ENCODE results near the gene NEDD9. TPM values are rescaled to one million over a fixed set of nuclear protein-coding genes. Genes with fewer than 3 reads are reported as not detected.

The NEDD9 gene
- total and polyA plus RNA-seq, 2 of the 13 experiments (the other 11 are each of a cell fraction or from before 2014, with no cell fraction given), result 27.1 to 389 TPM

GRCh38 chr6:11188161-11188915 lies 44.1 kb downstream of the NEDD9 start:
- no TSS peak for BruUV-seq (replicated peaks)
- POLR2A ChIA-PET, result interaction anchor here (0.9 to 5.3 kb wide), 7 partner anchors 14 to 205 kb away, joined by 3 to 41 read pairs (median 3); partner anchors contain the start of gene NEDD9
- H3K36me3 ChIP-seq (replicated peaks in 1 of 2; ENCODE audit: control insufficient read depth in 1 of 2, insufficient read depth in 2 of 2, low read length in 2 of 2), result peaks cover 55 to 89% of the 10 kb centered on the region in 2 experiments
- peaks cover 35% of the 10 kb centered on the region for H3K4me1 ChIP-seq (ENCODE audit: insufficient read depth, low read length)
- CTCF ChIA-PET (ENCODE audit: low intra/inter-chr PET ratio, low total read pairs), result interaction anchor here (1.6 kb wide), 1 partner anchor 308 kb away, joined by 5 read pairs; no protein-coding TSS in a partner anchor
- H3K9me3 ChIP-seq (ENCODE audit: low read length), result no peaks in the 10 kb centered on the region
- peaks cover 91% of the 10 kb centered on the region for H4K20me1 ChIP-seq (ENCODE audit: insufficient read depth, low read length)
- H3K27ac ChIP-seq (ENCODE audit: extremely low read length, insufficient read depth, low read length), result peak overlapping the region; percentile 49
- intact Hi-C loops (cut with micrococcal nuclease; ENCODE audit: unreplicated experiment), result no loop called here
- H3K79me2 ChIP-seq (ENCODE audit: insufficient read depth, low read length), result peaks cover 10% of the 10 kb centered on the region
- DNase-seq (ENCODE audit: low spot score) (peak; percentile 57), ATAC-seq (no peak), FAIRE-seq (no peak)
- in situ Hi-C loops (cut with HindIII; ENCODE audit: extremely low pct_ligation_motif_present, low pct_unique_long_range_greater_than_20kb), result no loop called here
- H3K9ac ChIP-seq (ENCODE audit: insufficient read depth, low read depth, low read length), result no peak overlapping the region
- no peak overlapping the region for H3K4me3 ChIP-seq (replicated peaks in 1 of 3; ENCODE audit: insufficient read depth in 1 of 3, low read depth in 2 of 3, low read length in 3 of 3)
- 77% methylated on average over 5 of the region's 5 CpGs for WGBS (ENCODE audit: low lambda C conversion rate)
- H3K27me3 ChIP-seq (ENCODE audit: control insufficient read depth in 1 of 2, insufficient read depth in 2 of 2, low read length in 2 of 2), result no peaks in the 10 kb centered on the region
- H3K4me2 ChIP-seq (ENCODE audit: low read depth, low read length), result no peak overlapping the region
- H2AFZ ChIP-seq (ENCODE audit: low read length), result no peak overlapping the region
- TF ChIP-seq ZNF431 (CRISPR knock-in tag; IDR thresholded peaks at IDR 0.05; ENCODE audit: borderline replicate concordance, low read depth) (0 out of 2 replicates have a peak, but pooled peaks have one; percentile 17), ZNF589 (CRISPR knock-in tag; conservative IDR thresholded peaks at IDR 0.05) (no peak), FOXP1 (IDR thresholded peaks at IDR 0.05) (no peak), FOXP1 (CRISPR knock-in tag; IDR thresholded peaks at IDR 0.05) (no peak), AHDC1 (CRISPR knock-in tag; IDR thresholded peaks at IDR 0.05; ENCODE audit: borderline replicate concordance) (peak; percentile 49; the same call in 1 of the 2 replicates), ZNF160 (CRISPR knock-in tag; IDR thresholded peaks at IDR 0.05) (no peak), FOXA3 (CRISPR knock-in tag; IDR thresholded peaks at IDR 0.05) (peak; percentile 55; the same call in 1 of the 2 replicates), SAP130 (CRISPR knock-in tag; IDR thresholded peaks at IDR 0.05; ENCODE audit: low read depth) (peak; percentile 40), HNF1A (IDR thresholded peaks at IDR 0.05; ENCODE audit: low read depth) (peak; percentile 52; the same call in 1 of the 2 replicates), HNF1A (CRISPR knock-in tag; IDR thresholded peaks at IDR 0.05; ENCODE audit: borderline replicate concordance) (no peak), HMG20B (CRISPR knock-in tag; conservative IDR thresholded peaks at IDR 0.05) (no peak), MED8 (CRISPR knock-in tag; IDR thresholded peaks at IDR 0.05; ENCODE audit: insufficient replicate concordance) (no peak), POLR2G (IDR thresholded peaks at IDR 0.05; ENCODE audit: low read depth, low read length) (peak; percentile 48; the same call in 1 of the 2 replicates)
- TF ChIP-seq, protein P1, sequence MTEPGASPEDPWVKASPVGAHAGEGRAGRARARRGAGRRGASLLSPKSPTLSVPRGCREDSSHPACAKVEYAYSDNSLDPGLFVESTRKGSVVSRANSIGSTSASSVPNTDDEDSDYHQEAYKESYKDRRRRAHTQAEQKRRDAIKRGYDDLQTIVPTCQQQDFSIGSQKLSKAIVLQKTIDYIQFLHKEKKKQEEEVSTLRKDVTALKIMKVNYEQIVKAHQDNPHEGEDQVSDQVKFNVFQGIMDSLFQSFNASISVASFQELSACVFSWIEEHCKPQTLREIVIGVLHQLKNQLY (CRISPR knock-in tag; IDR thresholded peaks at IDR 0.05), result no peak

Data from HepG2 (cell line).